ENCODE measurements around the gene PTGER3.

Gene PTGER3

DNA sequence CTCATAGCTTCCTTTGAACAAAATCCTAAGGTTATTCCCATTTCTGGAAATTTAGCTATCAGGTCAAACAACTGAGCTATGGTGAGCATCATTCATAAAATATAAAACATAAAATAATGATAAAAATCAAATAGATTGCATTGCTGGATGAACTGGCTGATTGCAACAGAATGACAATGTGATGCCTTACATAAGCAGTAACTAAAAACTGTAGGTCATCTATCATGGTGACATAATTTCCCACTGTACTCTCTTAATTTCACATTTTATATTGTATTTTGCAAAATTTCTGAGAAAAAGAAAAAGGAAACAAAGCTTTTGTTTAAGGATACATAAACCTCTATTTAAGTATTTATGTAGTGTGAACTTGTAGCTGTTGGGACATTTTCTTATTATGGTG is 4.6 kb downstream of the PTGER3 start:
- Histone ChIP-seq H3K27me3 (ENCODE audit: control insufficient read depth in 1 of 2, insufficient read depth in 1 of 2, low read length in 2 of 2) (peaks cover 0 to 20% of the 10 kb centered on the region in 2 experiments), H3K4me2 (ENCODE audit: low read length, poor library complexity, severe bottlenecking) (no peak overlapping the region)

DNA sequence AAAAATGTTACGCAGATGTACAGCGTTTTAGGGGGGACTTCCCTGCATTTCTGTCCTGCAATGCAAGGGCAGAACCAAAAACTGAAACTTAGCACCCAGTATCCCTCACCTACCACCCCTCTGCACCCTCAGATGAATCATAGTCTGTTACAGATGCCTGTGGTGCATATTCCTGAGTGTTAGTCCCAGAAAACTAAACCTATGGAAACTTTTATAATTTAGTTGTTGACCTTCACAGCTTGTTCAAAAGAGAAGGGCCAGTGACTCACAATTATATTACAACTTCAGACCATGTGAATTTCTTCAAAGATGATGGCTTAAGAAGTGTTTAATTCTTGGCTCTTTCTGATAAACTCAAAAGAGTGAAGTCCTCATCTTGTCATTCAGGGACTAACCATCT is 5.8 kb downstream of the PTGER3 start:
- Histone ChIP-seq H3K4me2 (ENCODE audit: low read length, poor library complexity, severe bottlenecking) (no peak overlapping the region), H3K4me1 (ENCODE audit: control insufficient read depth, insufficient read depth, low read depth, low read length) (peaks cover under 1% of the 10 kb centered on the region), H3K36me3 (ENCODE audit: control insufficient read depth in 1 of 2, insufficient read depth in 2 of 2, low read depth in 1 of 2, low read length in 2 of 2) (peaks cover 0 to 22% of the 10 kb centered on the region in 2 experiments), H2BK5ac (ENCODE audit: low read depth, low read length, poor library complexity, severe bottlenecking) (no peak overlapping the region), H3K23ac (ENCODE audit: low read length in 2 of 2) (no peak overlapping the region), H2BK15ac (ENCODE audit: low read depth, poor library complexity, severe bottlenecking) (no peak overlapping the region), H3K9me3 (ENCODE audit: control insufficient read depth, low read length) (no peaks in the 10 kb centered on the region), H3K14ac (ENCODE audit: low read length in 2 of 2) (no peak overlapping the region), H3K18ac (ENCODE audit: low read depth in 1 of 2, low read length in 2 of 2) (no peak overlapping the region), H3K27ac (ENCODE audit: low read length, poor library complexity, severe bottlenecking) (no peak overlapping the region), H3K9ac (ENCODE audit: low read length) (peak overlapping the region; percentile 35), H4K91ac (ENCODE audit: low read length) (no peak overlapping the region), H3K4me3 (ENCODE audit: insufficient read depth in 1 of 2, low read depth in 1 of 2, low read length in 2 of 2) (no peak overlapping the region), H4K8ac (ENCODE audit: low read length) (no peak overlapping the region), H2AFZ (ENCODE audit: low read depth, low read length) (no peak overlapping the region), H3K79me1 (replicated peaks; ENCODE audit: low read length, poor library complexity, severe bottlenecking) (no peaks in the 10 kb centered on the region), H2BK120ac (ENCODE audit: low read depth, low read length) (no peak overlapping the region), H3K27me3 (ENCODE audit: control insufficient read depth in 1 of 2, insufficient read depth in 1 of 2, low read length in 2 of 2) (peaks cover 0 to 10% of the 10 kb centered on the region in 2 experiments), H2AK5ac (ENCODE audit: low read length, severe bottlenecking) (no peak overlapping the region), H3K4ac (ENCODE audit: low read depth in 1 of 2, low read length in 2 of 2) (no peak overlapping the region), H2BK12ac (ENCODE audit: low read length in 2 of 2) (no peak overlapping the region)
- DNase-seq, result no peak
- 75% methylated on average over 2 of the region's 2 CpGs for WGBS

More for the DNA sequence above, 4.6 kb downstream of the PTGER3 start:
- Histone ChIP-seq H3K23ac (ENCODE audit: low read length in 2 of 2) (no peak overlapping the region), H3K9me3 (ENCODE audit: control insufficient read depth, low read length) (no peaks in the 10 kb centered on the region), H2BK15ac (ENCODE audit: low read depth, poor library complexity, severe bottlenecking) (no peak overlapping the region), H2BK5ac (ENCODE audit: low read depth, low read length, poor library complexity, severe bottlenecking) (no peak overlapping the region), H3K4me3 (ENCODE audit: insufficient read depth in 1 of 2, low read depth in 1 of 2, low read length in 2 of 2) (peak overlapping the region in 1 of 2 experiments; percentile 23), H3K27ac (ENCODE audit: low read length, poor library complexity, severe bottlenecking) (no peak overlapping the region), H2BK12ac (ENCODE audit: low read length in 2 of 2) (no peak overlapping the region), H4K91ac (ENCODE audit: low read length) (no peak overlapping the region), H3K79me1 (replicated peaks; ENCODE audit: low read length, poor library complexity, severe bottlenecking) (no peaks in the 10 kb centered on the region), H3K18ac (ENCODE audit: low read depth in 1 of 2, low read length in 2 of 2) (no peak overlapping the region), H3K36me3 (ENCODE audit: control insufficient read depth in 1 of 2, insufficient read depth in 2 of 2, low read depth in 1 of 2, low read length in 2 of 2) (peaks cover 0 to 12% of the 10 kb centered on the region in 2 experiments), H2BK120ac (ENCODE audit: low read depth, low read length) (no peak overlapping the region), H2AFZ (ENCODE audit: low read depth, low read length) (no peak overlapping the region), H4K8ac (ENCODE audit: low read length) (no peak overlapping the region), H3K9ac (ENCODE audit: low read length) (peak overlapping the region; percentile 35), H2AK5ac (ENCODE audit: low read length, severe bottlenecking) (no peak overlapping the region), H3K4ac (ENCODE audit: low read depth in 1 of 2, low read length in 2 of 2) (no peak overlapping the region), H3K14ac (ENCODE audit: low read length in 2 of 2) (no peak overlapping the region), H3K4me1 (ENCODE audit: control insufficient read depth, insufficient read depth, low read depth, low read length) (peaks cover 13% of the 10 kb centered on the region)
- DNase-seq, result no peak

DNA sequence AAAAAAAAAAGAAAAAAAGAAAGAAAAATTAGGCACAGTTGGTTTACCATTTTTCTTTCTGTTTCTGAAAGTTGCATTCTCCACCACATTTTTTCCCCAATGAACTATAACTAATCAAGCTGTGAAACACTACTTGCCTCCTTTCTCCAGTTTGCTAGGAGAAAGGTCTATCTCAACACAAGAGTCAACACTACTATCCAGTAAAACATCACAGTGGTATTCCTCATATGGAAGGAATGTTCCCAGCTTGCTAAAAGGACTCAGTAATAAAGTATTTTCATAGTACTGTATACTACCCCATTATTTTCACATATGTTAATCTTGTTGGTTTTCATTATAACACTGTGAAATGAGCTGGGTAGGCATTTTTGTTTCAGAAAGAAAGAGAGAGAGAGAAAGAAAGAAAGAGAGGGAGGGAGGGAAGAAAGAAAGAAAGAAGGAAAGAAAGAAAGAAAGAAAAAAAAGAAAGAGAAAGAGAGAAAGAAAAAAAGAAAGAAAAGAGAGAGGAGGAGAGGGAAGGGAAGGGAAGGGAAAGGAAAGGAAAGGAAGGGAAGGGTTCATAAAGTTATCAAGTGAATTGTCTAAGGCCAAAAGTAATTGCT is 7.9 kb downstream of the PTGER3 start:
- Histone ChIP-seq H2BK12ac (ENCODE audit: low read length in 2 of 2) (no peak overlapping the region), H3K4me2 (ENCODE audit: low read length, poor library complexity, severe bottlenecking) (no peak overlapping the region), H2AFZ (ENCODE audit: low read depth, low read length) (no peak overlapping the region), H3K36me3 (ENCODE audit: control insufficient read depth in 1 of 2, insufficient read depth in 2 of 2, low read depth in 1 of 2, low read length in 2 of 2) (peaks cover 0 to 28% of the 10 kb centered on the region in 2 experiments), H3K23ac (ENCODE audit: low read length in 2 of 2) (no peak overlapping the region), H3K18ac (ENCODE audit: low read depth in 1 of 2, low read length in 2 of 2) (no peak overlapping the region), H2BK5ac (ENCODE audit: low read depth, low read length, poor library complexity, severe bottlenecking) (no peak overlapping the region), H4K8ac (ENCODE audit: low read length) (no peak overlapping the region), H3K4me3 (ENCODE audit: insufficient read depth in 1 of 2, low read depth in 1 of 2, low read length in 2 of 2) (no peak overlapping the region), H3K27me3 (ENCODE audit: control insufficient read depth in 1 of 2, insufficient read depth in 1 of 2, low read length in 2 of 2) (no peaks in the 10 kb centered on the region), H4K91ac (ENCODE audit: low read length) (no peak overlapping the region), H3K9me3 (ENCODE audit: control insufficient read depth, low read length) (no peaks in the 10 kb centered on the region), H3K4me1 (ENCODE audit: control insufficient read depth, insufficient read depth, low read depth, low read length) (no peaks in the 10 kb centered on the region), H3K14ac (ENCODE audit: low read length in 2 of 2) (no peak overlapping the region), H2AK5ac (ENCODE audit: low read length, severe bottlenecking) (no peak overlapping the region), H3K4ac (ENCODE audit: low read depth in 1 of 2, low read length in 2 of 2) (no peak overlapping the region), H3K27ac (ENCODE audit: low read length, poor library complexity, severe bottlenecking) (no peak overlapping the region), H2BK120ac (ENCODE audit: low read depth, low read length) (no peak overlapping the region), H3K79me1 (replicated peaks; ENCODE audit: low read length, poor library complexity, severe bottlenecking) (no peaks in the 10 kb centered on the region), H3K9ac (ENCODE audit: low read length) (no peak overlapping the region), H2BK15ac (ENCODE audit: low read depth, poor library complexity, severe bottlenecking) (no peak overlapping the region)
- DNase-seq, result no peak

DNA sequence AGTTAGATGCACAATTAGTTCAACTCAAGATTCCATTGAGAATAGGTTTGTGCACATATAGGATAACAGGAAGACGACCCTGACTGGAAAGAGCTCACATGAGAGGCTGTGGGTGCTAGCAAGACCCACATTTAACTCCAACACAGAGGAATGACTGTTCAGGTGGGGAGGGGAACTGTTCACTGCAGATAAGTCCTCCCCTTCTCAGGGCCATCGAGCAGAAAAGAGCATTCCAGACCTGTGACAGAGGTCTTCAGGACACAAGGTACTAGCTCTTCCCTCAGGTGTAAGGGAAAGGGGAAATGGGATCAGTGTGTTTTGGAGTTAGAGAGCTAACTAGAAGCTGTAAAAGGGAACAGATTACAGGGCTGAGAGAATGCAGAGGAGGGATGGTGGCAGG is 8.7 kb downstream of the PTGER3 start:
- 79% methylated on average over 2 of the region's 2 CpGs for WGBS
- Histone ChIP-seq H2BK15ac (ENCODE audit: low read depth, poor library complexity, severe bottlenecking) (no peak overlapping the region), H3K79me1 (replicated peaks; ENCODE audit: low read length, poor library complexity, severe bottlenecking) (no peaks in the 10 kb centered on the region), H3K23ac (ENCODE audit: low read length in 2 of 2) (no peak overlapping the region), H2BK120ac (ENCODE audit: low read depth, low read length) (no peak overlapping the region), H3K9me3 (ENCODE audit: control insufficient read depth, low read length) (no peaks in the 10 kb centered on the region), H3K18ac (ENCODE audit: low read depth in 1 of 2, low read length in 2 of 2) (no peak overlapping the region), H3K27ac (ENCODE audit: low read length, poor library complexity, severe bottlenecking) (no peak overlapping the region), H3K9ac (ENCODE audit: low read length) (no peak overlapping the region), H3K14ac (ENCODE audit: low read length in 2 of 2) (no peak overlapping the region), H2BK5ac (ENCODE audit: low read depth, low read length, poor library complexity, severe bottlenecking) (no peak overlapping the region), H2BK12ac (ENCODE audit: low read length in 2 of 2) (no peak overlapping the region), H3K36me3 (ENCODE audit: control insufficient read depth in 1 of 2, insufficient read depth in 2 of 2, low read depth in 1 of 2, low read length in 2 of 2) (peaks cover 0 to 28% of the 10 kb centered on the region in 2 experiments), H3K4me3 (ENCODE audit: insufficient read depth in 1 of 2, low read depth in 1 of 2, low read length in 2 of 2) (no peak overlapping the region), H4K91ac (ENCODE audit: low read length) (no peak overlapping the region), H3K4me1 (ENCODE audit: control insufficient read depth, insufficient read depth, low read depth, low read length) (no peaks in the 10 kb centered on the region), H3K4ac (ENCODE audit: low read depth in 1 of 2, low read length in 2 of 2) (no peak overlapping the region), H3K4me2 (ENCODE audit: low read length, poor library complexity, severe bottlenecking) (no peak overlapping the region), H2AK5ac (ENCODE audit: low read length, severe bottlenecking) (no peak overlapping the region), H2AFZ (ENCODE audit: low read depth, low read length) (no peak overlapping the region), H3K27me3 (ENCODE audit: control insufficient read depth in 1 of 2, insufficient read depth in 1 of 2, low read length in 2 of 2) (no peaks in the 10 kb centered on the region), H4K8ac (ENCODE audit: low read length) (no peak overlapping the region)
- DNase-seq, result no peak

Measured in mesenchymal stem cell (in vitro differentiated cells and primary cell).